GM19043 (cell line): ENCODE data around the gene CPTP.

ENCODE experiments used
- ATAC-seq: cut with Tn5 transposase; IDR thresholded peaks from one replicate; pipeline ENCODE4 v1.9.1; 2021; ENCODE audit warnings: low read depth; ENCODE audit not compliant: unreplicated experiment

The CPTP gene

DNA sequence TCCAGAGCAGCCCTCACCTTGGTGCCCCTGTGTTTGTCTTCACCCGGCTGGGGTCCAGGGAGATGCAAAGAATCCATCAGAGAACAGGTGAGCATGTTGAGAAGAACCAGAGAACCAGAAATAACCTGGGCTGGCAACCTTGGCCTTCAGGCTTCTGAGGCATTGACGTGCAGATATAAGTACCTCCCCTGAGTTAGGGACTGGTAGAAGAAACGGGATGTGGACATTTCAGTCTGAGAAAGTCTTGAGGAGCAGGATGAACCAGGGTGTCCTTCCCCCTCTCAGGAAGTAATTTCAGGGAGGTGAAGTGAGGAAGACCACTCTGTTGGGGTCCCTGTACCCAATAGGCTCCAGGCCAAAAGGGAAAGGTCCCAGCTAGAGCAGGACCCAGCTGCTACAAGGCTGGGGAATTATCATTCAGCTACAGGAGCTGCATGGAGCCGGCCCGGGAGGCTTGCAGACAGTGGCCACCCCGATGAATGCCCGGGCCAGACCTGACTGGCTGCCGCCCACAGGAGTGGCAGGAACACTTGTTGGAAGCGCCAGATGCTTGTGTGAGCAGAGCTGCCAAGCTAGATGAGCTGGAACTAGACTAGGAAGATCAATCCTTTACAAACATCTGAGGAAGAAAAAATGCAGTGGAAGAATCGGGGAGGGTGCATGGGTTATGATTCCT is 52.1 kb downstream of the CPTP start:
- no peak for ATAC-seq

DNA sequence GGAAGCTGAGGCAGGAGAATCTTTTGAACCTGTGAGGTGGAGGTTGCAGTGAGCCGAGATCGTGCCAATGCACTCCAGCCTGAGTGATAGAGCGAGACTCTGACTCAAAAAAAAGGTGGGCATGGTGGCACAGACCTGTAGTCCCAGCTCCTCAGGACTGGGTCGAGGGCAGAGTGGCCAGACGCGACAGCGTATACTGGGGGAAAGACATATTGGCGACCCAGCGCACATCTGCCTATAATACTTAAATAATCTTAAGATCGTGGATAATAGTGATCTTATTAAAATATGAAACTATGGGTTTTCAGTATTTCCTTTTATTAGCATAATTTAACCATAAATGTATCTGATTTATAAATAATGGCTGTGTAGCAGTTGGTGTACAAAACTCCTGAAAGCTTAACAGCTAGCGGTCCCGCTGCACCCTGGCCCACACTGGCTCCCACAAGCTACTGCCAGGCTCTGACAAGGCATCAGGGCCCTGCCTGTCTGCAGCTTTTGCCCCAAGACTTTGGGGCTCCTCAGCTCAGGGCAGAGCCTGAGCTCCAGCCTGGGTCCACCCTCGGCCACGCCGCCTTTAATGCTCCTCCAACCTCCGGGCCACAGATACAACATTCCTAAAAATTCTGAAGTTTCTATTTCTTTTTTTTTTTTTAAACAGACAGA is 53.1 kb downstream of the CPTP start:
- no peak for ATAC-seq
